VCaP (cell line): ENCODE results near the gene FBXO11.

Experiments
- H3K27ac ChIP-seq: fragments of 450-650 bp; 2 replicates; pipeline ENCODE4 v1.5.1; 2017
- CTCF ChIP-seq: fragments of 450-650 bp; conservative IDR thresholded peaks from 2 replicates; pipeline ENCODE4 v1.5.1; 2017; ENCODE audit warnings: mild to moderate bottlenecking, moderate library complexity

FBXO11 gene

GRCh38 chr2:47850198-47850597, 56.1 kb downstream of the FBXO11 start:
- no peak for TF ChIP-seq CTCF
- no peak overlapping the region for H3K27ac ChIP-seq

GRCh38 chr2:47849368-47849767, 56.9 kb downstream of the FBXO11 start:
- no peak overlapping the region for H3K27ac ChIP-seq
- TF ChIP-seq CTCF = no peak

- TF ChIP-seq CTCF = no peak
- H3K27ac ChIP-seq = no peak overlapping the region
These were observed 62.1 kb downstream of the FBXO11 start for GRCh38 chr2:47844162-47844561.

GRCh38 chr2:47843407-47843806, 62.9 kb downstream of the FBXO11 start:
- no peak overlapping the region for H3K27ac ChIP-seq
- no peak for TF ChIP-seq CTCF

- TF ChIP-seq CTCF = no peak
- H3K27ac ChIP-seq = no peak overlapping the region
These were observed 63.5 kb downstream of the FBXO11 start for GRCh38 chr2:47842846-47843245.

- TF ChIP-seq CTCF = no peak
- no peak overlapping the region for H3K27ac ChIP-seq
These were observed 67.6 kb downstream of the FBXO11 start for GRCh38 chr2:47838686-47839085.

- no peak for TF ChIP-seq CTCF
- no peak overlapping the region for H3K27ac ChIP-seq
These were observed 68.0 kb downstream of the FBXO11 start for GRCh38 chr2:47838249-47838648.

GRCh38 chr2:47833516-47833968, 72.8 kb downstream of the FBXO11 start:
- peak overlapping the region; percentile 12; the same call in 1 of the 2 replicates for H3K27ac ChIP-seq
- no peak for TF ChIP-seq CTCF
